HG02840 (cell line): Measurements from ENCODE around the gene RNU1-2.
A peak's percentile ranks its signal among the peaks of the same experiment; 100 is the strongest.
"Not testable (repeated sequence)": the region's sequence is repeated elsewhere in the genome, so short reads cannot be mapped to it uniquely, and the experiment has no call there.

Source experiments
- ATAC-seq: cut with Tn5 transposase; IDR thresholded peaks from one replicate; pipeline ENCODE4 v1.9.1; 2021; ENCODE audit warnings: mild to moderate bottlenecking, moderate library complexity, moderate number of reproducible peaks; ENCODE audit not compliant: unreplicated experiment, low FRiP score

The RNU1-2 gene

DNA sequence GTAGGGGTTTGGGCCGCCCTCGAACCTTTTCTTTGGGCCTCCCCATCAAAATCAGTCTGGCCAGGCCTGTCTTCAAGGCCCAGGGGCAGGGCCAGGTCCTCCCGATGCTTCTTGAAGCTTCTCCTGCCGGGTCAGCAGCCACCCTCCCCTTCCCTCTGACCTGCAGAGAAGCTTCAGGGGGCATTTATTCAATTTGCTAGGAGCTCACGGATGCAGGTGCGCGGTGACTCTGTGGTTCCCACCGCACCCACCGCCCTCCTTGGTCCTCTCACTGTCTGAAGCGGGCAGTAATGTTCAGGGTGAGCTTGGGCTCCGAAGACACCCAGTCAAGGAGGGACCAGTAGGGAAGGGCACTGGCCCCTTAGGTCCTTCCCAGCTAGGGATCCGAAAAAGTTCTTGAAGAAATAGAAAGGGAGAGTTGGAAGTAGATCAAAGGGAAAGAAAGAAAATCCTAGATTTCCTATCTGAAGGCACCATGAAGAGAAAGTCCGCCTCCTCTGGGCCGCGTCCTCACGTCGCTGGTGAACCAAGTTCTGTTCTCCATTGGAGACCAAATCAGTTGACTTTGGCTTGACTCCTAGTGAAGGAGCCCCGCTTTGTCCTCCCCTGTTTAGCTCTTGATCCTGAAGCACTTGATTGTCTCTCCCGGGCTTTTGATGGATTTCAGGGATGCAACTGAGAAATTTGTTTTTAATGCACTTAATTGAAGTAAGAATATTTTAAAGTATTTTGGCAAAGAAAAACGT lies 8.7 kb upstream of the RNU1-2 start:
- ATAC-seq: no peak

- ATAC-seq: no peak
Observed at GRCh38 chr1:16888860-16889816, 6.6 kb upstream of the RNU1-2 start.

- not testable (repeated sequence) for ATAC-seq
Observed at GRCh38 chr1:16890539-16891021, 5.2 kb upstream of the RNU1-2 start.

GRCh38 chr1:16891057-16891456 lies 4.7 kb upstream of the RNU1-2 start:
- ATAC-seq: not testable (repeated sequence)

DNA sequence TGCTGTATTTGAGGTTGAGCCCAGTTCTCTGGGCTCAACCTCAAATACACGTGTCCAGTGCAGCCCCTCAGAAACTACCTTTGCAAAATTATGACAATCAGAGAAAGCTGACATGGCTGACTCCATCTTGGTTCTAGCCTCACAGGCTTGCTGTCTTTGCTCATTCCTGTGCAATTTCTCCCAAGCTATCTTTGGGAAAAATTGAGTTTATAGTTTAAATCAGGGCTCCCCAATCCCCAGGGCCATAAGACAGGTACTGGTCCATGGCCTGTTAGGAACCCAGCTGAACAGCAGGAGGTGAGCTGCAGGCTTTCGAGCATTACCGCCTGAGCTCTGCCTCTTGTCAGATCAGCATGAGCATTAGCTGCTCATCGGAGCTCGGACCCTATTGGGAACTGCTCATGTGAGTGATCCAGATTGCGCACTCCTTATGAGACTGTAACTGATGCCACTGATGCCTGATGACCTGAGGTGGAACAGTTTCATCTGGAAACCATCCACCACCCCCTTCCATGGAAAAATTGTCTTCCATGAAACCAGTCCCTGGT lies 2.7 kb upstream of the RNU1-2 start:
- ATAC-seq: not testable (repeated sequence)

- ATAC-seq: not testable (repeated sequence)
Observed at GRCh38 chr1:16893796-16894195, 2.0 kb upstream of the RNU1-2 start.

GRCh38 chr1:16894338-16894737 lies 1.4 kb upstream of the RNU1-2 start:
- not testable (repeated sequence) for ATAC-seq

- not testable (repeated sequence) for ATAC-seq
Observed at GRCh38 chr1:16895233-16895597, 565 bp upstream of the RNU1-2 start.

DNA sequence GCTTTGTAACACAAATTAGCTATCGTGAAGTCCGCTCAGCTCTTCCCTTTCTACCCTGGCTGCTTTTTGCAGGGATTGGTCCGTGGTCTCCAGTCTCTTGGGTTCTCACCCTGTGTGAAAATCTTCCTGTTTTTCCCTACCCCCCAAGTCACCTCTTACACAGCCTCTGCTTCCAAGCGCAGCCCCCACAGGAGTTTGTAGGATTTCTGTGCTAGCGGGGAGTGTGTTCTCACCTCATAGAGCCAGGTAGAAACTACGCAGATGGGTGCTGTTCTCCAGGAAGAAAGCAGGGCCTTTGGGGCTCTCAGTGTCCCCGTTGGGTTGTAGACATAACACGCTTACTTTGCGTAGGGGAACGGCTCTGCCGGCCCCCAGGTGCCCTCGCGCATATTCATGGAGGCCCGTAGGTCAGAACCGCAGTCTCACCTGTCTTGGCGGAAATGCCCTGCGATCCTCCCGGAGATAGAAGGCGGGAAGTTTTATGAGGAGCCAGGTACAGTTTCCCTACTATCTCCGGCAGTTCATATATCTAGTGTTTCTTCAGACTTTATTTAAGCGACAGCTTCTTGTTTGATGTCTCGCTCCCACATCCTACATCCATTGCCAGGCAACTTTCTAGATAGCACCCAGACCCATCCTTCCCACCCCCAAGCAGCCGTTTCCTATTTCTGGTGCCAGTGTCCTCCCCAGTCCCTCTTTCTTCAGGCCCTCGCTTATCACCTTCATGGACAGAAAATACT lies 706 bp downstream of the RNU1-2 start:
- peak; percentile 11 for ATAC-seq

GRCh38 chr1:16897653-16898052 lies 1.9 kb downstream of the RNU1-2 start:
- ATAC-seq: not testable (repeated sequence)

- ATAC-seq: not testable (repeated sequence)
Observed at GRCh38 chr1:16898298-16898697, 2.5 kb downstream of the RNU1-2 start.

DNA sequence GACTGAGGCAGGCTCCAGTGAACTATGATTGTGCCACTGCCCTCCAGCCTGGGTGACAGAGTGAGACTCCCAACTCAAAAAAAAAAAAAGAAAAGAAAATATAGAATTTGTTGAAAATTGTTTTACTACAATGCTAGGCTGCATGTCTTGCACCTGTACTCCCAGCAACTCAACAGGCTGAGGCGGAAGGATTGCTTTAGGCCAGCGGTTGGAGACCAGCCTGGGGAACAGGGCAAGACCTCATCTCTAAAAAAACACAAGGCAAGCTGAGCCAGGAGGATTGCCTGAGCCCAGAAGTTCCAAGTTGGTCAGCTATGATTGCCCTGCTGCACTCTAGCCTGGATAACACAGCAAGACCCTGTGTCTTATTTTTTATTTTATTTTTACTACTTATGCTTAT lies 3.2 kb downstream of the RNU1-2 start:
- not testable (repeated sequence) for ATAC-seq

GRCh38 chr1:16900751-16901150 lies 5.0 kb downstream of the RNU1-2 start:
- ATAC-seq: no peak

GRCh38 chr1:16901371-16901770 lies 5.6 kb downstream of the RNU1-2 start:
- ATAC-seq: not testable (repeated sequence)

DNA sequence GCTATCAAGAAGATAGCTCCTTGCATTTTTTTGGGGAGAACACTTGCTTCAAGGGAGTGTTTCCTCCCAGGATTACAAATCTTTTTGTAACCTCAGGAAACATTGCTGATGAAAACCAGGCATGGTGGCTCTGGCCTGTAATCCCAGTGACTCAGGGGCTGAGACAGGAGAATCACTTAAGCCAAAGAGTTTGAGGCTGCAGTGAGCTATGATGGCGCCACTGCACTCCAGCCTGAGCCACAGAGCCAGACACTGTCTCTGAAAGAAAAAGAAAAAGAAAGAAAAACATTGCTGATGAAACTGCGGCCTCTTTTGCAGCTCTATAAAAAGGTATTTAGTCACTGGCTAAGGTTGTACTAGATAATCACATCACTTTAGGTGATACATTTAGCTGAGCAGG lies 7.3 kb downstream of the RNU1-2 start:
- no peak for ATAC-seq

DNA sequence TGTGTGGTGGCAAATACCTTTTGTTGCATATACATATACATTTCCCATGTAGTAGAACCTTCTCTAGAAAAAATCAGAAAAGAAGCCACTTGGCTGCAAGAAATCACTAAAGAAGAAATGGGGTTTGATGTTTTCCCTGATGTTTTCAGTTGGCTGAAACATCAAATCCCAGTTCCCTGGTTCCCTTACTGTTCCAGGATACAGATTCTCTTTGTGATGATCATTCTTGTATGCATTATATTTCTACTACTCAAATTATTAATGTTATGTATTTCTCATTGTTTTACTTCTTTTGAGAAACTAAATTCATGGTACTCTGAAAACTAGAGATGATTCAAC lies 7.6 kb downstream of the RNU1-2 start:
- no peak for ATAC-seq

- peak; percentile 92 for ATAC-seq
Observed at GRCh38 chr1:16904560-16905109, 8.9 kb downstream of the RNU1-2 start.

DNA sequence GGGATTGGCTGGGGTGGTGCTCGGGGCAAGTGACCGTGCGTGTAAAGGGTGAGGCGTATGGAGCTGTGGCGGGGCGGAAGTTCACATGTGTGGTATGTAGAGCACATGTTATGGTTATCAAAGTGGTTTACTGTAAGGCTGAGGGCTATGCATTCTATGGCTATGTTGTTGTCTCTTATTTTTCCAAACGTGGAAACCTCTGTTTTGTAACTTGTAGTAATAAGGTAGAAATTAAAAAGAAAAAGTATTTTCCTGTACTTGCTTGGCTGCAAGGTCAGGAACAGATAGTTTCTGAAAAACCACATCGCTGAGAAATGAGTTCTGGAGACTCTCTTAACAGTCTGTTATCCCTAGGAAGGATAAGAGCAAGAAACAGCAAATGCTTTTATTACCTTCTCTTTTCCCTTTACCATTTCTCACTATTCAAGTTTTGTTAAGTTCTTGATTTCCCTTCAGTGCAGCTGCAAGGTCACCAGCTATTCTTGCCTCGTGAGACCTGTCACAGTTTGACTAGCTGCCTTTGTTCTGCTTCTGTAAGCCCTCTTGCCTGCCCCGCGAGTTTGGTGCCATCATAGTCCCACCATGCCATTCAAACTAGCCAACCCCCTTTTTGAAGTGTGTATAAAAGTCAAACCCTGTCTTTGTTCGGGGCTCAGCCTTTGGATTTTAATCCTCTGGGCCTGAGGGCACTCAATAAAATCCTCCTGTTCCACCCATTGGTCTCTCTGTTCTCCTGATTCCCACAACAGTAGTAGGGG lies 9.5 kb downstream of the RNU1-2 start:
- peak; percentile 71 for ATAC-seq
